Activated CD8-positive, alpha-beta memory T cell treated with anti-CD3 and anti-CD28 coated beads for 4 hours (primary cell): ENCODE results near the gene GRIN1.
A peak's percentile ranks its signal among the peaks of the same experiment; 100 is the strongest.

Experiments used
- DNase-seq, 2 donors: peaks; one replicate each; pipeline ENCODE4 v3.0.0-alpha.2; 2020; ENCODE audit warnings: low read depth in 2 of 2

GRIN1 gene

DNA sequence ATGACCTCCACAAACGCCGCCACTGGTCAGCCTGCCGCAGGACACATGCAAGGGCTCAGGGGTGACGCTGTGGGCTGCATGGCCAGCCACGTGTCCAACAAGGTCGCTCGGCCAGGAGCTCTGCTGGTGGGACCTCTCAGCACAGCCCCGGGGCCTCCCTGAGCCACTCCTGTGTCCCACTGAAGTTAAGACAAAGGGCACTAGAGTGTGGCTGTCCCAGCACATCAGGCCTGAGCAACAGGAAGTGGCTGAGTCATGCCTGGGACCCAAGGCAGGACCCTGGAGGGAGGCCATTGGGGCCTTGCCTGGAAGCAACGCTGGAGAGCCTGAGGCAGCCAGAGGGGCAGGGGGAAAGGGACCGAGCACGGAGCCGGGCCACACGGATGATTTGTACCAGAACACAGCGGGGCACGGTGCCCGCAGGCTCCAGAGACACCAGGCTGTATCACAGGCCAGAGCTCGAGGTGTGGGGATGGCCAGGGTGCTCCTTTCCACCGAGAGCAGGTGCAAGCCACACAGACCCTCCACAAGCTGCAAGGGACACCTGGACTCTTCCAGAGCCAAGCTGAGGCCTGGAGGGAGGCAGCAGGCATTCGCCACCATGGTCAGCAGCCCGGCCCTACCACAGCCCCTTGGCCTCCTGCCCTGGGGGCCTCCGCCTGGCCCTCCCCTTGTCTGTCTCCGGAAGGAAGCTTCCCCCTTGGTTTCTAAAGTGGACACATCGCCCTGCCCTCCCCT, 39.4 kb downstream of the GRIN1 start:
- DNase-seq, result no peak

DNA sequence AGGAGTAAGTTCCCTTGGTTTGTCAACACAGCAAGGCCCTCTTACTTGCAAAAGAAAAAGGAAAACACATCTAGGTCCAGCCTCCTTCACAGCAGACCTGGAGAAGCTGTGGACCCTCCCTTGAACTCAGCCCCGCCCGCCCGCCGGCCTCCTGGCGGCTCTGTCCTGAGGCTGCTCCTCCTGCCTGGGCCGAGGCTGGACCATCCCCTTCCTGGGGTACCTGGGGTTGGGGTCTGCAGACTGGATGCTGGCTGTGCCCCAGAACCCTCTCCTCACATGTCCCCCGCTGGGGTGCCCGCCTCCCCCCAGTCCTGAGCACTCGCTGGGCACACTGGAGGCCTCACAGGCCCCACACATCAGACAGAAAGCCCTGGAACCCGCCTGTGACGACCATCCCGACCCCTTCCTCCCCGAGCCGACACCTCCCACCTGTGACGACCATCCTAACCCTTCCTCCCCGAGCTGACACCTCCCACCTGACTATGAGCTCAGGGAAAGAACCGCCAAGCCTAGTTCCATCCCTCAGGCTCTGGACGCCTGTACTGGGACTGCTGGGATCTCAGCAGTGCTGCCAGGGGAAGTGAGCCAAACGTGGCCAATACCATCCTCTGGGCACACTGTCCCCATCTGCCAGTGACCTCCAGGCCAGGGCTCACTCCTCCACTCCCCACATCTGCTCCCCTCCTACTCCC, 40.1 kb downstream of the GRIN1 start:
- no peak for DNase-seq

DNA sequence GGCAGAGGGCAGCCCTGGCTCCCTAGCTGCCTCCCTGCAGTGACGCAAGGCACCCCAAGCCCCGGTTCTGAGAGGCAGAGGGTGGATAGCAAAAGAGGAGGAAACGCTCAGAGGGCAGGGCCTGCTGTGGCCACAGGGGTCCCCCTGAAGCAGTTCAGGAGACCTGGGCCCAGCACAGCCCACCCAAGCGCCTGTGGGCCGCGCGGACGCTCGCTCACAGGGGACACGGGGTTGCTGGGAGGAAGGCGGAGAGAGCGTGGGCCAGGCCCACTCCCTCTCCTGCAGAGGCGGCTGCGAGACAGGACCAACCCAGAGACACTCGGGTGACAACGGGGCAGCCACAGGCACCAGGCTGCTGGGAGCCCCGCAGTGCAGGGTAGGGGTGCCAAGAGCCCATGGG, 40.8 kb downstream of the GRIN1 start:
- DNase-seq, result no peak

DNA sequence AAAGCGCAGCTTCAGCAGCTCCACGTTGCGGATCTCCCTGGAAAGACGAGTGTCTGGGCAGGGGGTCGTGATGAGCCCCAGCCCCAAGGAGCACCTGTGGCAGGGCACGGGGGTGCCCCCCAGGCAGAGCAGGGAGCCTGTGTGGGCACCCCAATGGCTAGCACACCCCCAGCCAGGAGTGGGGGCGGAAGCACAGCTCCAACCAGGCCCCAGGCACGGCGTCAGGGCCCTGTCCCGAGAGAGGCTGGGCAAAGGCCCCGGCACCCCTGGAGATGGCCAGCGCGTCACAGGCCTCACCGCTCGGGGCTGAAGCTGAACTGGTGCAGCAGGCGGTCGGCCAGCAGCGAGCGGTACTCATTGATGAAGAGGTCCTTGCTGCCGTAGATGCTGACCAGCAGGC, 41.5 kb downstream of the GRIN1 start:
- DNase-seq, result no peak

DNA sequence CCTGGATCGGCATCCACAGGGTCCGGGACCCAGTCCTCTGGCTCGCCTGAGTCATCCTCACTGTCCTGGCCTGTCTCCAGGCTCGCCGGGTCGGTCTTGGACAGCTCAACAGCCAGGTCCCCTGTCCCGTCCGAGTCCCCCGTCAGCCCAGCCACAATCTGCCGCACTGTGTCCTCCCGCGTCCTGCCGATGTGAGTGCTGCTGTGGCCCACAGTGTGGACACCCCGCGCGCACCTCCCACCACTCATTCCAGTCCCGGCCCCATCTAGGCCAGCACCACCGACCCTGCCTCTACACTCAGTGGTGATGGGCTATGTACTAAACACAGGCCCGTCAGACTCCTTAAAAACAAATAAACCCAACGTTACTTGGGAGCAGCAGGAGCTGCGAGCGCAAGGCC, 42.7 kb downstream of the GRIN1 start:
- no peak for DNase-seq

DNA sequence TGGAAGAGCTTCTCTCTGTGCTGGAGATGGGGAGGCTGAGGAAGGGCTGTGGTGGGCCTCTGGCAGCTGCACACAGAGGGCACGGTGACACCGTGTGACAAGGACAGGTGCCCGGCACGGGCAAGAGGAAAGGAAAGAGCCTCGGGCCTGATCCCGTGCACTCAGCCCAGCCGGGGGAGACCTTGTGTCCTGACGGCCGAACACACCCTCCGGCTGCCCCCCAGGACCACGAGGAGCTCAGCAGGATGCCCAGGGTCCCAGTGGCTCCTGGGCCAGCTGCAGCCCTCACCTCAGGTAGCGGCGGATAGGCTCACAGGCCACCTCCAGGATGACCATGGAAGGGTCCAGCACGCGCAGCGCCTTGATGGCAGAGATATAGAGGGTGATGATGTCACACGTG, 43.9 kb downstream of the GRIN1 start:
- DNase-seq, result no peak

DNA sequence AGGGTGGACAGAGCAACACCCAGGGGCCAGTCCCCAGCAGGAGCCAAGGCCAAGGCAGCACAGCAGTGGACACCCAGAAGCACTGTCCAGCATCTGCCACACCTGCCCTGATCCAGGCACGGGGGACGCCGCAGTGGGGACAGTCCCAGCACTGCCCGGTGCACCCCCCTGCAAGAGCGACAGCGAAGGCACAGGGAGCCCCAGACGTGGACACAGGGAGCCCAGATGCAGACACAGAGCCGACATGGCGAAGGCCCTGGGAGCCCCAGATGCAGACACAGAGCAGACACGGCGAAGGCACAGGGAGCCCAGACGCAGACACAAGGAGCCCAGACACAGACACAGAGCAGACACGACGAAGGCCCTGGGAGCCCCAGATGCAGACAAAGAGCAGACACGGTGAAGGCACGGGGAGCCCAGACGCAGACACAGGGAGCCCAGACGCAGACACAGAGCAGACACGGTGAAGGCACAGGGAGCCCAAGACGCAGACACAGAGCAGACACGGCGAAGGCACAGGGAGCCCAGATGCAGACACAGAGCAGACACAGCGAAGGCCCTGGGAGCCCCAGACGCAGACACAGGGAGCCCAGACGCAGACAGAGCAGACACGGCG, 45.1 kb downstream of the GRIN1 start:
- DNase-seq, result no peak

DNA sequence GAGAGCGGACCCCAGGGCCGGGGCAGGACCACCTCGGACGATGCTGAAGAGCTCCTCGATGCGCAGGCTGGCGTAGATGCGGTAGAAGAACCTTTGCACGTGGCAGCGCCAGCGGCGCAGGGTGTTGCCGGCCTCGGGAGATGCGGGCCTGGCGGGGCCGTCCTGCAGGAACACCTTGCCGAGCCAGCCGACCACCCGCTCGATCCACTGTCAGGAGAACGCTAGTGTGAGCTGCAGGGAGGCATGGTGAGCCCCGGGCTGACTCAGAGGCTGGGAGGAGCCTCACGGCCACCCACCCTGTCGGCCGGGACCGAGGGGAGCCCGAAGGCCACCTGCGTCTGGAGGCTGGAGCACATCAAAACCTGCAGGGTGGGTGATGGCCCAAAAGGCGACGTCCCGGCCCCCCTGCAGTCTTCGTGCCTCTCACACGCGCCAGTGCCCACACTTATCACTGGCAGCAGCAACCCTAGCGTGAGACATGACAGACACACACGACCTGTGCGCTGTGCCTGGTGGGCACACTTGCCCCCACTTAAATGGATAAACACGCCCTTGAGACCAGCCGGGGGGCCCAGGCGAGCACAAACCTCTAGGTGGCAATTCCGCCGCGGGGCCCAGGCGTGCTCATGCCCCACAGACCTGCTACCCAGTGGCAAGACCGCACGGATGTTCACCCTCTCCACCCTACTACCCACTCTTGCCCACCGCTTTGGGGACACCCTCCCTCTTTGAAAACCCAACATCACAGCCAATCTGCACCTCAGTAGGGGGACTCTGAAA, 46.1 kb downstream of the GRIN1 start:
- no peak for DNase-seq

DNA sequence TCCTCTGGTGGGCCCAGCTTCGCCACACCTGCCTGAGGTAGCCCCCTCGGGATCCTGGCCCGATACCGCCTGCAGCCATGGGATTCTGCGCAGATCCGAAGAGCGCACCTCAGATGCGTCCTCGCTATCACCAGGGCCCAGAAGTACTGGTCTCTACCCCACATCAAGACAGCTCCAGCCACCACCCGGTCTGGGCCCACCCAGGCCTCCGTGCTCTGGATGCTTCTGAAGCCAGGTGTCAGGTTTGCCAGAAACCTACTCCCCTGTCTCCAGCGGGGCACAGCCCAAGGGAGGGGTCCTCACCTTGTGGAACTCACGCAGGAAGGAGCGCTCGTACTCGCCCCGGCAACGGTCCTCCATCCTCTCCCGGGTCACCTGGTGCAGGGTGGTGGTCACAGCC, 47.0 kb downstream of the GRIN1 start:
- DNase-seq, result no peak

GRCh38 chr9:137186385-137186784, 47.4 kb downstream of the GRIN1 start:
- DNase-seq, result no peak

GRCh38 chr9:137187386-137187785, 48.4 kb downstream of the GRIN1 start:
- no peak for DNase-seq

- DNase-seq, result no peak
These were observed 49.1 kb downstream of the GRIN1 start for GRCh38 chr9:137188086-137188489.

- DNase-seq, result peak; percentile 82 to 91
These were observed 49.7 kb downstream of the GRIN1 start, which contains the start of the genes ANAPC2 and SSNA1 for GRCh38 chr9:137188490-137189296. Gene ANAPC2, minus strand, starts transcription at chr9:137188560. Its CDS starts 28 bp downstream, at chr9:137188532. Gene SSNA1, plus strand, starts transcription at chr9:137188676. Its CDS starts 51 bp downstream, at chr9:137188727.

GRCh38 chr9:137189297-137190295, 50.6 kb downstream of the GRIN1 start:
- no peak for DNase-seq

DNA sequence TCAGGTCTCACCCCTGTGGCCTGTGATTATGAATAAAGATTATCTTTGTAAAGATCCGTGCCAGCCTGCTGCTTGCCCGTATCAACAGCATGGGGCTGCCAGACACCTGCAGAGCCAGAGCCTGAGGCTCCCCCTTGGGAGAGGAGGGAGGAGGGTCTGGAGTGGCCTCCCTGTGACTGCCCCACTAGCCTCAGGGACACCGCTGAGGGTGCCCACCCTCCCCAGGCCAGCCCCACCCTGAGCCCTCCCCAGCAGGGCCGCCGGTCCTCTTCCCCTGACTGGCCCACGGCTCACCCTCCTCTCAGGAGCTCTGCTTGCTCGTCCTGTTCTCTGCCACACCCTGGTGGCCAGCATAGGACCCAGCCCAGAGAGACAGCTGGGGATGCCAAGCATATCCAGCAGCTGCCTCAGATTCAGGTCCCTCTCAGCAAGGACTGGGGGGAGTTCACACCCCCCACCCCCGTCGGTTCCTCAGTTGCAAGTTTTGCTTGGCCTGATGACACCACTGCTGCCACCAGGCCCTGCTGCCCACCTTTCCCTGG, 51.4 kb downstream of the GRIN1 start:
- DNase-seq, result no peak

DNA sequence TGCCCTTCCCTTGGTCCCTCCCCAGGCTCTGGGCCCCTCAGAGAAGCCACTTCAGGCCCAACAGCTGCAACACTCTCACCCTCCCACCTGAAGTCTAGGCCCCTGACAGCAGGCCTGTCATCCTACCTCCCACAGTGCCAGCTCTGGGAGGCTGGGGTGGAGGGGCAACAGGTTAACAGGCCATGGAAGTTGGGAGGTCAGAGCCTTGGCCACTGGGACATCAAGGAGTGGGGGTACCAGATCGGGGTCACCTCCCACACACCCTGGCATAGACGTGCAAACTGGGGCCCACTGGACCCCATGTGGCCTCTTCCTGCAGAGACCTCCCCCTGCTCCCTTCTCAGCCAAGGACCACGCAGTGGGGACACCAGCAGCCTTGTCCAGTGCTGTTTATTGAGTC, 52.3 kb downstream of the GRIN1 start:
- no peak for DNase-seq

DNA sequence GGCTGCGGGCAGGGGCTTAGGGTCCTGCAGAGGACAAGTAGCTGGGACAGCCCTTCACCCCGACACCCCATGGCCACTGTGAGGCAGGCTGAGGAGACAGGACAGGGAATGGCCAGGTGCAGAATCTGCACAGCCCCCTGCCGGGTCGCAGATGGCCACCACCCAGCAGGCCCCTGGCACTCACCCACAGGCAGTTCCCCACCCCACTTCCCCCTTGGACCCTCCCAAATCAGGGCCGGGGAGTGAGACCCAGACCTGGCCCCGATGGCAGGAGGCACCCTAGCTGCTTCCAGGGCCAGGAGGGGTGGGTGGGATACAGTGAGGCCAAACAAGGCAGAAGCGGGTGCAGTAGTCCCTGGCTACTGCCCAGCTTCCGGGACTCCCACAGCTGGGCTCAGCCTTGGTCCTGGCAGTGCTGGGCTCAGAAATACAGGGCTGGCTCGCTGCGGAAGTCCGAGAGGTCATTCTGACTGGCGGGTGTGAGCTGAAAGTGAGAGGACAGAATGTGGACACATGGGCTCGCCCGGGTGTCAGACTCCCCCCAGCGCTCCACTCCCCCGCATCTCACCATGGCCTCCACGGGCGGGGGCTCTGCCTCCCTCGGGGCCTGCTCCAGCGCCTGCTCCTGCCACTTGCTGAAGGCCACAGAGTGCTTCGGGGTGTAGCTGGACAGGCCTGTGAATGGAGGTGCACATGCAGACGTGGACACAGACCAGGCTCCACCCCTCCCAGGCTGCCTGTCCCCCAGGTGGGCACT, 52.9 kb downstream of the GRIN1 start:
- no peak for DNase-seq

DNA sequence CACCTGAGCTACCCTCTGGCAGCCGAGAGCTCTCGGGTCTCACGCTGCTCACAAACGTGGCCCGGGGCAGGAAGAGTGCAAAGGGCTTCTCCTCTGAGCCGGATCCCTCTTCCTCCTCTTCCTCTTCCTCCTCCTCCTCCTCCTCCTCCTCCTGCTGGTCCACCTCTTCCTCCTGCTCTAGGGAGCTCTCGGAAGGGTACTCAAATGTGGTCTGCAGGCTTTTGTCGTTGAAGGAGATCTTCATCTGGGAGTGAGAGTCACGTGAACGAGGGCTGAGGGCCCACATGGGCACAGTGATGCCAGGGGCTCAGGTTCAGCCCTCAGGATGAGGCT, 53.5 kb downstream of the GRIN1 start:
- DNase-seq, result no peak

GRCh38 chr9:137192859-137193258, 53.9 kb downstream of the GRIN1 start:
- DNase-seq, result no peak
